T-helper 2 cell treated with Interferon-gamma antibody and Interleukin-4, amounts not matched to agents 5 μg/mL and 100 μg/mL, for 36 hours (primary cell): ENCODE results near the gene HIRA.
"Not testable (repeated sequence)": the region's sequence is repeated elsewhere in the genome, so short reads cannot be mapped to it uniquely, and the experiment has no call there.

Source experiments
- DNase-seq: peaks from one replicate; pipeline ENCODE4 v3.0.0; 2021; ENCODE audit warnings: low spot score
- H3K27ac Mint-ChIP-seq: one replicate; pipeline ENCODE4 v1.8.0; 2021; ENCODE audit warnings: mild to moderate bottlenecking, mixed read lengths
- H3K27me3 Mint-ChIP-seq: one replicate; pipeline ENCODE4 v1.8.0; 2021; ENCODE audit warnings: low read depth, mixed read lengths
- H3K36me3 Mint-ChIP-seq: one replicate; pipeline ENCODE4 v1.8.0; 2021; ENCODE audit warnings: low read depth, mixed read lengths
- H3K4me1 Mint-ChIP-seq: one replicate; pipeline ENCODE4 v1.8.0; 2021; ENCODE audit warnings: low read depth, mixed read lengths
- H3K4me3 Mint-ChIP-seq: one replicate; pipeline ENCODE4 v1.8.0; 2022; ENCODE audit warnings: mild to moderate bottlenecking, moderate library complexity, mixed read lengths
- H3K9me3 Mint-ChIP-seq: one replicate; pipeline ENCODE4 v1.8.0; 2021; ENCODE audit warnings: mixed read lengths

Gene HIRA

DNA sequence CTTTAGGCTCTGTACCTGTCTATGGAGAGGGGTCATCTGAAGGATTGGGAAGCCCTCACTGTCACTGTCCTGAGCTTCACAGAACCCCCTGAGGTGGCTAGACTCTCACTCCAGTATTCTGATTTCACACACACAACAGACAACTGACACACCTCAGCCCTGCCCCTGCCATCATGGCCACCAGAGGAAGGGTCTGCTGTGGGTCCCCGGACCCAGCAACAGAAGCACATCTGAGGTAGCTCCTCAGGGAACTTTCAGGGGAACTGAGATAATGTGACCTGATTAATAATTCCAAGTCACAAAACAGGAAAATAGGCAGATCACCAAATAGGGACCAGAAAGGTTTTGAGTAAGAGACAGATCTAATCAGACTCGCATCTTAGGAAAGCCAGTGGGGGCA is 23.5 kb upstream of the HIRA start:
- no peaks in the 10 kb centered on the region for H3K27me3 Mint-ChIP-seq
- no peaks in the 10 kb centered on the region for H3K9me3 Mint-ChIP-seq
- no peaks in the 10 kb centered on the region for H3K4me1 Mint-ChIP-seq
- DNase-seq = no peak
- no peak overlapping the region for H3K4me3 Mint-ChIP-seq
- H3K36me3 Mint-ChIP-seq = peaks cover 55% of the 10 kb centered on the region
- H3K27ac Mint-ChIP-seq = no peak overlapping the region

DNA sequence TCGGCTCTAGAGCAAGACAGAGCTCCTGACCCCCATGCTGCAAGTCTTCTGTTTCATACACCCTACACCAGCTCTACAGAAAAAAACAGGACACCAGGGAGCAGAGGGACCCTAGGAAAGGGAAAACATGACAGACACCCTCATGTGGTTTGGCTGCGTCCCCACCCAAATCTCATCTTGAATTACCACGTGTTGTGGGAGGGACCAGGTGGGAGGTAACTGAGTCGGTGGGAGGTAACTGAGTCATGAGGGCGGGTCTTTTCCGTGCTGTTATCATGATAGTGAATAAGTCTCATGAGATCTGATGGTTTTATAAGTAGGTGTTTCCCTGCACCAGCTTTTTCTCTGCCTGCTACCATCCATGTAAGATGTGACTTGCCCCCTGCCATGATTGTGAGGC is 22.6 kb upstream of the HIRA start:
- peaks cover 55% of the 10 kb centered on the region for H3K36me3 Mint-ChIP-seq
- H3K4me3 Mint-ChIP-seq = no peak overlapping the region

DNA sequence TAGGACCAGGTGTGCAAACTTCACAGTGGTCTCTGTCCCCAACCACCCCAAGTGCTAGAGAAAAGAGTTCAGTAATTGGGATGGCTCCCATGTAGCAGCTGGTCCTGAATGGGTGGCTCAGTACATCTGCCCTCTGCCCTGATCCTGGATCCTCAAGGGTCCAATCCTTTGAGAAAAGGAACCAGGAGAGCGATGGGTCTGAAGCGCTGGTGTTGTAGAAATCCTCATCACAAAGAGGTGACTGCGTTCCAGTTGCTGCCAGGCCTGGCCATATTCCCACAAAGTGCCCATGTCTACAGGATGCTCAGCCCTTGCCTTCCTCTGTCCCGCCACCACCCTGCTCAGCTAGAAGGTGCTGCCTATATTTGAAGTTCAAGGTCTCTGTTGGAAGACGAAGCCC is 22.2 kb upstream of the HIRA start:
- no peak overlapping the region for H3K27ac Mint-ChIP-seq
- peaks cover 55% of the 10 kb centered on the region for H3K36me3 Mint-ChIP-seq

More for the DNA sequence above, 22.6 kb upstream of the HIRA start:
- no peaks in the 10 kb centered on the region for H3K9me3 Mint-ChIP-seq
- no peak for DNase-seq
- H3K27me3 Mint-ChIP-seq = no peaks in the 10 kb centered on the region
- H3K27ac Mint-ChIP-seq = no peak overlapping the region
- peaks cover 3% of the 10 kb centered on the region for H3K4me1 Mint-ChIP-seq

DNA sequence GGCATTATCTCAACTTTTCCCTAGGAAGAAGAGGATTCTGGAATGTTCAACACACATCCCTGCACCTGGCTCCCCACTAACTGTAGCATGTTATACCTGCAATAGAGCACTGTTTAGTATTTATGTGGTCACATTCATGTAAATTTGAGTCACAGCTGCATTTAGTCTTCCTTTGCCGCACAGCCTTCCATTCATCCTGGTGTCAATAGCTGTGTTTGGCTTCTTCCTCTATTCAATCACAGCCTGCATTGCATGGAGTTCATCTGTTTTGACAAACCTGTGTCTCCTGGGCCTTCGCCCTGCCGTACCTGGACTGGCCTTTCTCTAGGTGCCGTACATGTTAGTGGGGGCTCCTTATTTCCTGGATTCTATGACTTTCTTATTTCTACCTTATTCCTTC is 20.0 kb upstream of the HIRA start:
- H3K27me3 Mint-ChIP-seq = no peaks in the 10 kb centered on the region
- no peak overlapping the region for H3K27ac Mint-ChIP-seq
- DNase-seq = no peak
- no peaks in the 10 kb centered on the region for H3K9me3 Mint-ChIP-seq
- H3K36me3 Mint-ChIP-seq = peaks cover 52% of the 10 kb centered on the region
- peaks cover 13% of the 10 kb centered on the region for H3K4me1 Mint-ChIP-seq
- H3K4me3 Mint-ChIP-seq = no peak overlapping the region

More for the DNA sequence above, 22.2 kb upstream of the HIRA start:
- Mint-ChIP-seq H3K4me1 (peaks cover 4% of the 10 kb centered on the region), H3K27me3 (no peaks in the 10 kb centered on the region), H3K9me3 (no peaks in the 10 kb centered on the region), H3K4me3 (no peak overlapping the region)
- no peak for DNase-seq

DNA sequence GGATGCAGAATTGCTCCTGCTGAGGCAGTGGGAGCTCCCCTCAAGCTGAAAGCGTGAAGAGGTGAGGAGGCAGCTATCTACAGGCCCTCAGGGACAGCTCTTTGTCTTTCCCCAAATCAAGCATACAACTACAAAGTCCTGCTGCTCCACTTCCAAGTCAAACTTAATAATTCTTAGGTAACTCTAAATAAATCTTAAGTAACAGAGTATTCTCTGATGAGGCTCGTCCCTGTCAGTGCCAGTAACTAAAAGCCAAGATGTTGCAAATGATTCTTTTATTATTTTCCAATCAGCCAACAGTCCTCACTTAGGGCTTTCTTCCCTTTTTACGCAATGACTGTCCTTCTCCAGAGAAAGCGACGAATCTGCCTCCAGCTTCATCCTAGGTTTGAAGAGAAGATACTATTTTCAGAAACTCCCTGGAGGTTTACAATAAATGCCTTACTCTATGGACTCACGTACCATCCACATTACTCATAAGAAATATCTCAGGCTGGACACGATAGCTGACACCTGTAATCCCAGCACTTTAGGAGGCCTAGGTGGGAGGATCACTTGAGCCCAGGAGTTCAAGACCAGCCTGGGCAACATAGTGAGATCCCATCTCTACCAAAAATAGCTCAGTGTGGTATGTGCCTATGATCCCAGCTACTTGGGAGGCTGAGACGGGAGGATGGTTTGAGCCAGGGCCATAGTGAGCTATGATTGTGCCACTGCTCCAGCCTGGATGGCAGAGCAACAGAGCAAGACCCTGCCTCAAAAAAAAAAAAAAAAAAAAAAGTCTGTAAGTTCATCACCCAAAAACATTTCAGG is 19.0 kb upstream of the HIRA start:
- Mint-ChIP-seq H3K9me3 (no peaks in the 10 kb centered on the region), H3K27ac (no peak overlapping the region), H3K27me3 (no peaks in the 10 kb centered on the region), H3K4me1 (peaks cover 18% of the 10 kb centered on the region), H3K36me3 (peaks cover 47% of the 10 kb centered on the region), H3K4me3 (no peak overlapping the region)
- DNase-seq = no peak

DNA sequence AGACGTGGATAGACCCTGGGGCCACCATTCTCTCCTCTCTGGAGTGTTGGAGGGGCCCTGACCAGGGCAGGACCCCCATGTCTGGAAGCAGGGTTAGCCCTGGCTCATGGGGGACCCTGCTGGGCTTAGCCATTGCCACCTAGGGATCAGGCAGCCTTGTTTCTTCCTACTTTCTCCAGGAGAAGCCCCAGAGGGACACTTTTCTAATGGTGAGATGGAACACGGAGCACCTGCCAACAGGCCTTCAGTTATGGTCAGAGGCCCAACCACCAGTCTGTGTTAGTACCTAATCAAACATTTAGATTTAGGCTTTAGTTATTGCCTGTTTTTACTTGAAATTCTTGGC is 17.9 kb upstream of the HIRA start:
- H3K27me3 Mint-ChIP-seq = no peaks in the 10 kb centered on the region
- H3K4me3 Mint-ChIP-seq = peak overlapping the region; percentile 18
- H3K36me3 Mint-ChIP-seq = peaks cover 42% of the 10 kb centered on the region
- H3K27ac Mint-ChIP-seq = peak overlapping the region; percentile 31
- H3K4me1 Mint-ChIP-seq = peaks cover 27% of the 10 kb centered on the region
- no peaks in the 10 kb centered on the region for H3K9me3 Mint-ChIP-seq
- no peak for DNase-seq

DNA sequence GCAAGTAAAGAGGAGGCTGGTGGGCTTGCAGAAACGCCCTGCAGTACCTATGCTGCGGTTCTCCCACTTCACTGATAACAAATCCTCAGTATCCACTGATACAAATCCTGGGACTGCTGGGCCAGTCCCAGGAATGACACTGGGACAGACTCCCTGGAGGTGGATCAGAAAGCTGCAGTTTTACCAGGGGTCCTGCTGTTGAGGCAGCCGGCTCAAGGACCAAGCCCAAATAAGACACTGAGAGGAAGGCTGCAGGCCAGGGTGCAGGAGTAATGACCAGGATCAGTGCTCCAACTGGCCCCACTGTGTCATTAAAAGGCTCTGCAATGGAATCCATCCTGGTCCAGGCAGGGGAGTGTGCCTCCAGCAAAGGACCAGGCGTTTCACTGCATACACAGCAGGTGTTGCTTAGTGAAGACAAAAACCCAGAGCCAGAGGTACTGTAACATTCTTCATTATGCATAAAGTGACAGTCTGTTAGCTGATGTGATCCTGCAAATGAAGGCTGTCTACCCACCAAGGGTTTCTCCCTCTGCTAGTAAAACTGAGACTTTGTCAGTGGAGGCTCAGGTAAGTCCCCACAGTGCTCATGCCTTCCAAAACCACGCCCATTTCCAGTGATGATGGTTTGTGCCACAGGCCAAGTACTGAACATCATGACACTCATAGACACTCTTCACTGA is 17.3 kb upstream of the HIRA start:
- Mint-ChIP-seq H3K4me3 (peak overlapping the region; percentile 93), H3K4me1 (peaks cover 29% of the 10 kb centered on the region), H3K9me3 (no peaks in the 10 kb centered on the region), H3K27ac (peak overlapping the region; percentile 12), H3K27me3 (no peaks in the 10 kb centered on the region), H3K36me3 (peaks cover 37% of the 10 kb centered on the region)
- peak; percentile 51 for DNase-seq

DNA sequence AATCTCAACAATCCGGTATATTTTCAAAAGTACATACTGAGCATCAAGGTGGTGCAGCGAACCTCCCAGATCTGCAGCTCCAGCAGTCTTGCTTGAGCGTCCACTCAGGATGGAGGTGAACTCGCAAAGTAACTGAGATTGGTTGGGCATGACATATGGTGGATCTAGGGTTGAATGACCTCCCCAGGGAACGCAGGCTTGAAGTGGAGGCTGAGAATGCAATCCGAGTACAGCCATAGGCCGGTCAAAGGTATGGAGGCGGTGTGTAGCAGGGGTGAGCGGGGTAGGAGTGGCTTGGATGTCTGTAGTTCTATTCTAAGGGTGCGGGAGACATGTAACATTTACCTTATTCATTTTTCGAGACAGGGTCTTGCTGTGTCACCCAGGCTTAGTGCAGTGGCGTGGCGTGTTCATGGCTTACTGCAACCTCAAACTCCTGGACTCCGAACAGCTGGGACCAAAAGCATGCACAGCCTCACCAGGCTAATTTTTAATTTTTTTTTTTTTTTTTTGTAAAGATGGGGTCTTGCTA is 16.6 kb upstream of the HIRA start:
- peak overlapping the region; percentile 93 for H3K27ac Mint-ChIP-seq
- peak overlapping the region; percentile 93 for H3K4me3 Mint-ChIP-seq
- no peaks in the 10 kb centered on the region for H3K27me3 Mint-ChIP-seq
- peaks cover 38% of the 10 kb centered on the region for H3K36me3 Mint-ChIP-seq
- H3K9me3 Mint-ChIP-seq = no peaks in the 10 kb centered on the region
- H3K4me1 Mint-ChIP-seq = peaks cover 31% of the 10 kb centered on the region
- DNase-seq = peak; percentile 27

DNA sequence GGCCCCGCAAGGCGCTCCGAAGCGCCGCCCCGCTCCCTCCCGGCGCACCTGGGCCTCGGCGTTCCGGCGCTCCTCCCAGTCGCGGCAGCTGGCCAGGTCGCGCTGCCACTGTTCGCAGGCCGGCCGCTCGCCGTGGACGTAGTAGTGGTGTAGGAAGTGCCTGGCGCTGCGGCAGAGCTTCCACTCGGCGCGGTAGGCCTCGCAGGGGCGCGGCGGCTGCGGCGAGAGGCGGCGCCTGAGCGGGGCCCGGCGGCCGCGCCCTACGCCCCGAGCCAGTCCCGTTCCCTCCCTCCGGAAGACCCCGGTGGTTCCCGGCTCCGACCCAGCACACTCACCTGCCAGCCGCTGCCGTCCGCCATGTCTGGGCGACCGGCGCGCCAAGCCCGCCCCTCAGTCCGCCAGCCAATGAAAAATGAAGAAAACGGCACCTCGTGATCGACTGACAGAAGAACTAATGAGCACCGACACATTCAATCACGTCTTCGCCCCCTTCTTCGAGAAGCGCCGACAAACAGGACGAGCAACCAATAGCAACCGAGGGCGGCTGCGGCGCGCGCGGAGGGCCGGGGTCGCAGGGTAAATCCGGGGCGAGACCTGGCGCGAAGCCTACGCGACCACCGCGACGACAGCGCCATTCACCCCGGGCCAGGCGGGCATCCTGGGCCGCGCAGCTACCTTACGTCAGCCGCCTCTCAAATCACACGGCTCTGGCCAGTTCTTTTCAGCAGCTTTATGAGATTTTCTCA is 16.0 kb upstream of the HIRA start, which contains the start of gene C22orf39:
TSS of gene C22orf39 (minus strand) at position 382 of the 746 bp plus-strand sequence. CDS start at position 359, 23 bp downstream.
- Mint-ChIP-seq H3K36me3 (peaks cover 37% of the 10 kb centered on the region), H3K4me3 (peak within 1 kb of the TSS; percentile 93), H3K4me1 (peaks cover 35% of the 10 kb centered on the region), H3K27ac (peak within 1 kb of the TSS; percentile 93), H3K9me3 (no peaks in the 10 kb centered on the region), H3K27me3 (no peaks in the 10 kb centered on the region)
- peak; percentile 85 for DNase-seq

DNA sequence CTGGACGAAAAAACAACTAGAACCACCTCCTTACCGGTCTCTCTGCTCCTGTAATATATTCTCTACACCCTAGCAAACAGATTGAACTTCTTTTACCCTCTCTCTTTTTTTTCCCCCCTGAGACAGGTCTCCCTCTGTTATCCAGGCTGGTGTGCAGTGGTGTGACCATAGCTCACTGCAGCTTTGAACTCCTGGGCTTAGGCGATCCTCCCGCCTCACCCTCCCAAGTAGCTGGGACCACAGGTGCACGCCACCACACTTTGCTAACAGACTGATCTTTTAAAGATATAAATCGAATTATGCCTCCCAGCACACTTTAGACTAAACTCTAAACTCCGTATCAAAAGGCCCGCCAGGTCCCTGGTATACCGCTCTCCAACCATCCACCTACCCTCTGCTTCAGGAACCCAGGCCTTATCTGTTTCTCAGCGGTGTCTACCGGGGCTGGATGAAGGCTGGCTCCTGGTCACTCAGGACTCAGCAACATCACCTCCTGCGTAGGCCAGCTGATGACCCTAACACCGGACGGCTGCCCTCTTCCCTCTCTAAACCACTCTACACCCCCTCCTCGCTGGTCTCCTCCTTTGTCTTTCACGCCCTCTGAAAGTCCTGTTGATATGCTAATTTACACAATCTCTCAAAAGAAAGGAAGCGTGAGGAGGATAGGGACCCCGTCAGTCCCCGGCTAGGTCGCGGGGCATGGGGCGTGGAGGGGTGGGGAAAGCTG is 15.2 kb upstream of the HIRA start:
- H3K9me3 Mint-ChIP-seq = no peaks in the 10 kb centered on the region

DNA sequence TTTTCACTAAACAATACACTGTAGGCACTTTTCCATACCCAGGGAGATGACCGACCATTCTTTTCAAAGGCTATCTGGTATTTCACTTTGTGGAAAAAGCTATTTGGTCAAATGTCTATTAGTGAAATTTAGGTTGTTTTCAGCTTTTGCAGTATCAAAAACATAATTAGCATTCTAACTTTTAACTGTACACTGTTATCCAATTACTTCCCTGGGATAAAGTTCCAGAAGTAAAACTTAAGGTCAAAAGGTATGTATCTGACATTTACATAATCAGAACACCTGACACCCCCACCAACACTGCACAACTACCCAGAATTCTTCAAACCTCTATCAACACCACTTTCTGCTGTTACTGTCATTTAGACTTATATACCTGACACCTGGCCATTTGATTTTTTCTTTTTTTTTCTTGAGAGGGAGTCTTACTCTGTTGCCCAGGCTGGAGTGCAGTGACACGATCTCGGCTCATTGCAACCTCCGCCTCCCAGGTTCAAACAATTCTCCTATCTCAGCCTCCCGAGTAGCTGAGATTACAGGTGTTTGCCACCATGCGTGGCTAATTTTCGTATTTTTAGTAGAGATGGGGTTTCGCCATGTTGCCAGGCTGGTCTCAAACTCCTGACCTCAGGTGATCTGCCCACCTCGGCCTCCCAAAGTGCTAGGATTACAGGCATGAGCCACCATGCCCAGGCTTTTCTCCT is 13.9 kb upstream of the HIRA start:
- H3K4me3 Mint-ChIP-seq = peak overlapping the region; percentile 31
- not testable (repeated sequence) for H3K27ac Mint-ChIP-seq

More for the DNA sequence above, 15.2 kb upstream of the HIRA start:
- H3K4me1 Mint-ChIP-seq = peaks cover 35% of the 10 kb centered on the region
- peak overlapping the region; percentile 93 for H3K4me3 Mint-ChIP-seq
- peaks cover 33% of the 10 kb centered on the region for H3K36me3 Mint-ChIP-seq
- H3K27ac Mint-ChIP-seq = peak overlapping the region; percentile 87
- DNase-seq = no peak
- H3K27me3 Mint-ChIP-seq = no peaks in the 10 kb centered on the region

DNA sequence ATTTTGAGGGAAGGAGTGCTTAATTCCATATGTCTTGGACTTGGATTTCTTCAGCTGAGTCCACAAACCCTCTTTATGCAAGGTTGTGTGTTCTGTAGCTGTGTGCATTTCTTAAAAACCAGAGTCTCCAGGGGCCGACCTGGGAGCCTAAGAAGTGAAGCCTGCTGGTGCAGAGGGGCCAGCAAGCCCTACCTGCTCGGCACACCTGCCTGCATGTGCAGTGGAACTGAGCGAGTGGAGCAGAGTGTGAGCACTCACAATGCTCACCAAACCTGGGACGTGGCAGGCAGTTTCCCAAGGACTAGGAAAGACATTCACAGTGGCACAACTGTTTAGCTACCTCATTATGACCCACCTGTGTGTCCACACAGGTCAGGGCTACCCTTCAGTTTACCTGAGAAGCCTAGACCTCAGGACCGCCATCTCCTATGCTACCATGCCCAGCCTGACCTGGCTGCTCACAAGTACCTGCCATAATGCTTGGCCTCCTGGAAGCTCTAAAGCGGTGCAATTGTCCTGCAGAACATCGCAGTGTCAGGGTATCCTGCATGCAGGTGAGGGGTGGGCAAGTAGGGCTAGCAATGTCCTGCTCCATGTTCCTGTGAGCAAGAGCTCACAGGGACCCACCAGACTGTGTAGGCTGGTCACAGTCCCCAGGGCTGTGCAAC is 12.1 kb upstream of the HIRA start:
- Mint-ChIP-seq H3K36me3 (peaks cover 25% of the 10 kb centered on the region), H3K4me1 (peaks cover 31% of the 10 kb centered on the region), H3K27me3 (no peaks in the 10 kb centered on the region), H3K4me3 (no peak overlapping the region), H3K9me3 (no peaks in the 10 kb centered on the region), H3K27ac (no peak overlapping the region)
- no peak for DNase-seq

More for the DNA sequence above, 13.9 kb upstream of the HIRA start:
- peaks cover 35% of the 10 kb centered on the region for H3K4me1 Mint-ChIP-seq
- DNase-seq, H3K9me3 Mint-ChIP-seq, H3K27me3 Mint-ChIP-seq: not testable (repeated sequence)
- peaks cover 26% of the 10 kb centered on the region for H3K36me3 Mint-ChIP-seq
